ENCODE measurements around the gene GPX4. TPM values are rescaled to one million over a fixed set of nuclear protein-coding genes. Genes with fewer than 3 reads are reported as not detected.

Gene GPX4
- total and polyA plus RNA-seq, 9 of the 15 experiments (the other 6 are each of a cell fraction or from before 2014, with no cell fraction given): 61.4 to 661 (median 349) TPM

- TF ChIP-seq ZBTB40 (IDR thresholded peaks at IDR 0.05) (no peak), ZBTB40 (CRISPR knock-in tag; IDR thresholded peaks at IDR 0.05) (no peak), SNRNP70 (optimal IDR thresholded peaks at IDR 0.05; ENCODE audit: low read depth, low read length) (no peak), BRD9 (IDR thresholded peaks at IDR 0.05; ENCODE audit: low read depth, partially characterized antibody) (no peak), HDAC2 (IDR thresholded peaks at IDR 0.05) (no peak), NR3C1 (CRISPR knock-in tag; IDR thresholded peaks at IDR 0.05) (peak; percentile 44; the same call in 1 of the 2 replicates), CTBP1 (IDR thresholded peaks at IDR 0.05; ENCODE audit: borderline replicate concordance) (no peak), E2F3 (CRISPR knock-in tag; IDR thresholded peaks at IDR 0.05) (no peak), SAFB2 (IDR thresholded peaks at IDR 0.05; ENCODE audit: borderline replicate concordance, low read depth, low read length, severe bottlenecking) (no peak), CHAMP1 (IDR thresholded peaks at IDR 0.05) (no peak), RFX7 (CRISPR knock-in tag; IDR thresholded peaks at IDR 0.05) (no peak)
- TF ChIP-seq, protein P1, sequence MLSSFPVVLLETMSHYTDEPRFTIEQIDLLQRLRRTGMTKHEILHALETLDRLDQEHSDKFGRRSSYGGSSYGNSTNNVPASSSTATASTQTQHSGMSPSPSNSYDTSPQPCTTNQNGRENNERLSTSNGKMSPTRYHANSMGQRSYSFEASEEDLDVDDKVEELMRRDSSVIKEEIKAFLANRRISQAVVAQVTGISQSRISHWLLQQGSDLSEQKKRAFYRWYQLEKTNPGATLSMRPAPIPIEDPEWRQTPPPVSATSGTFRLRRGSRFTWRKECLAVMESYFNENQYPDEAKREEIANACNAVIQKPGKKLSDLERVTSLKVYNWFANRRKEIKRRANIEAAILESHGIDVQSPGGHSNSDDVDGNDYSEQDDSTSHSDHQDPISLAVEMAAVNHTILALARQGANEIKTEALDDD (IDR thresholded peaks at IDR 0.05): no peak
- TF ChIP-seq, protein P2, sequence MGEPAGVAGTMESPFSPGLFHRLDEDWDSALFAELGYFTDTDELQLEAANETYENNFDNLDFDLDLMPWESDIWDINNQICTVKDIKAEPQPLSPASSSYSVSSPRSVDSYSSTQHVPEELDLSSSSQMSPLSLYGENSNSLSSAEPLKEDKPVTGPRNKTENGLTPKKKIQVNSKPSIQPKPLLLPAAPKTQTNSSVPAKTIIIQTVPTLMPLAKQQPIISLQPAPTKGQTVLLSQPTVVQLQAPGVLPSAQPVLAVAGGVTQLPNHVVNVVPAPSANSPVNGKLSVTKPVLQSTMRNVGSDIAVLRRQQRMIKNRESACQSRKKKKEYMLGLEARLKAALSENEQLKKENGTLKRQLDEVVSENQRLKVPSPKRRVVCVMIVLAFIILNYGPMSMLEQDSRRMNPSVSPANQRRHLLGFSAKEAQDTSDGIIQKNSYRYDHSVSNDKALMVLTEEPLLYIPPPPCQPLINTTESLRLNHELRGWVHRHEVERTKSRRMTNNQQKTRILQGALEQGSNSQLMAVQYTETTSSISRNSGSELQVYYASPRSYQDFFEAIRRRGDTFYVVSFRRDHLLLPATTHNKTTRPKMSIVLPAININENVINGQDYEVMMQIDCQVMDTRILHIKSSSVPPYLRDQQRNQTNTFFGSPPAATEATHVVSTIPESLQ (CRISPR knock-in tag; IDR thresholded peaks at IDR 0.05): no peak
Observed at GRCh38 chr19:1081301-1082164, 22.3 kb upstream of the GPX4 start (continued).
